T-helper 9 cell (primary cell): ENCODE data around the gene MYO9A.
"Not testable (repeated sequence)": the region's sequence is repeated elsewhere in the genome, so short reads cannot be mapped to it uniquely, and the experiment has no call there.

Source experiments
- DNase-seq: peaks from one replicate; pipeline ENCODE4 v3.0.0-alpha.2; 2020

MYO9A gene

GRCh38 chr15:72037321-72037720 lies 80.6 kb downstream of the MYO9A start:
- DNase-seq, result no peak

GRCh38 chr15:72034859-72035650 lies 82.9 kb downstream of the MYO9A start:
- no peak for DNase-seq

- no peak for DNase-seq
Observed at GRCh38 chr15:72034351-72034750, 83.6 kb downstream of the MYO9A start.

GRCh38 chr15:72033711-72034110 lies 84.2 kb downstream of the MYO9A start:
- DNase-seq, result no peak

GRCh38 chr15:72033285-72033684 lies 84.7 kb downstream of the MYO9A start:
- no peak for DNase-seq

- no peak for DNase-seq
Observed at GRCh38 chr15:72021604-72022003, 96.3 kb downstream of the MYO9A start.

GRCh38 chr15:72020799-72021198 lies 97.2 kb downstream of the MYO9A start:
- DNase-seq, result no peak

GRCh38 chr15:72014555-72014954 lies 103.4 kb downstream of the MYO9A start:
- DNase-seq, result not testable (repeated sequence)

GRCh38 chr15:72013703-72014102 lies 104.2 kb downstream of the MYO9A start:
- no peak for DNase-seq

GRCh38 chr15:72011302-72011942 lies 106.5 kb downstream of the MYO9A start:
- no peak for DNase-seq

GRCh38 chr15:72009222-72009621 lies 108.7 kb downstream of the MYO9A start:
- no peak for DNase-seq

- no peak for DNase-seq
Observed at GRCh38 chr15:72006382-72006781, 111.6 kb downstream of the MYO9A start.

- no peak for DNase-seq
Observed at GRCh38 chr15:72005483-72005882, 112.5 kb downstream of the MYO9A start.

- DNase-seq, result no peak
Observed at GRCh38 chr15:71999807-72000206, 118.1 kb downstream of the MYO9A start.

GRCh38 chr15:71998717-71999116 lies 119.2 kb downstream of the MYO9A start:
- not testable (repeated sequence) for DNase-seq

- DNase-seq, result no peak
Observed at GRCh38 chr15:71997691-71998090, 120.3 kb downstream of the MYO9A start.

GRCh38 chr15:71975816-71976150 lies 142.2 kb downstream of the MYO9A start:
- DNase-seq, result no peak

- DNase-seq, result no peak
Observed at GRCh38 chr15:71974211-71974610, 143.7 kb downstream of the MYO9A start.

GRCh38 chr15:71973366-71973765 lies 144.6 kb downstream of the MYO9A start:
- no peak for DNase-seq

- DNase-seq, result no peak
Observed at GRCh38 chr15:71971905-71972304, 146.0 kb downstream of the MYO9A start.

- no peak for DNase-seq
Observed at GRCh38 chr15:71970435-71970834, 147.5 kb downstream of the MYO9A start.

- DNase-seq, result no peak
Observed at GRCh38 chr15:71962537-71962936, 155.4 kb downstream of the MYO9A start.

GRCh38 chr15:71957026-71957425 lies 160.9 kb downstream of the MYO9A start:
- no peak for DNase-seq

- DNase-seq, result no peak
Observed at GRCh38 chr15:71951134-71951533, 166.8 kb downstream of the MYO9A start.

GRCh38 chr15:71945012-71945411 lies 172.9 kb downstream of the MYO9A start:
- DNase-seq, result no peak
